GM18508 (cell line): ENCODE data around the gene UQCRHL.
"Not testable (repeated sequence)": the region's sequence is repeated elsewhere in the genome, so short reads cannot be mapped to it uniquely, and the experiment has no call there.

Source experiments
- ATAC-seq: cut with Tn5 transposase; IDR thresholded peaks from one replicate; pipeline ENCODE4 v1.9.1; 2021; ENCODE audit warnings: moderate number of reproducible peaks; ENCODE audit not compliant: insufficient read depth, unreplicated experiment

The UQCRHL gene

GRCh38 chr1:15807549-15807948, at the start of gene UQCRHL:
UQCRHL (minus strand) TSS chr1:15807649; CDS start chr1:15807649, 0 bp downstream.
- not testable (repeated sequence) for ATAC-seq

GRCh38 chr1:15856888-15857287, 49.4 kb upstream of the UQCRHL start:
- no peak for ATAC-seq

- no peak for ATAC-seq
These were observed 45.4 kb upstream of the UQCRHL start for GRCh38 chr1:15852828-15853302.

- ATAC-seq: no peak
These were observed 44.8 kb upstream of the UQCRHL start for GRCh38 chr1:15852036-15852827.

- ATAC-seq: no peak
These were observed 44.0 kb upstream of the UQCRHL start for GRCh38 chr1:15851210-15852035.

GRCh38 chr1:15850471-15851001, 43.1 kb upstream of the UQCRHL start:
- no peak for ATAC-seq

- no peak for ATAC-seq
These were observed 42.4 kb upstream of the UQCRHL start for GRCh38 chr1:15849775-15850324.

- ATAC-seq: no peak
These were observed 41.7 kb upstream of the UQCRHL start for GRCh38 chr1:15848929-15849774.

GRCh38 chr1:15848143-15848928, 40.9 kb upstream of the UQCRHL start:
- ATAC-seq: no peak

GRCh38 chr1:15847893-15848142, 40.4 kb upstream of the UQCRHL start:
- ATAC-seq: no peak

- peak; percentile 33 for ATAC-seq
These were observed 39.8 kb upstream of the UQCRHL start, which contains the start of gene SPEN for GRCh38 chr1:15847100-15847892. SPEN (plus strand) TSS chr1:15847707; CDS start chr1:15848068, 361 bp downstream.

GRCh38 chr1:15846056-15846455, 38.6 kb upstream of the UQCRHL start:
- ATAC-seq: not testable (repeated sequence)

GRCh38 chr1:15843826-15844572, 36.5 kb upstream of the UQCRHL start:
- ATAC-seq: no peak

GRCh38 chr1:15838721-15839120, 31.3 kb upstream of the UQCRHL start:
- ATAC-seq: no peak

GRCh38 chr1:15837931-15838330, 30.5 kb upstream of the UQCRHL start:
- ATAC-seq: no peak

- no peak for ATAC-seq
These were observed 29.6 kb upstream of the UQCRHL start for GRCh38 chr1:15836772-15837669.

- ATAC-seq: not testable (repeated sequence)
These were observed 29.0 kb upstream of the UQCRHL start for GRCh38 chr1:15836511-15836771.
